Thoracic aorta (tissue), 2 donors: ENCODE measurements around the gene FAM53B. TPM values are rescaled to one million over a fixed set of nuclear protein-coding genes. Genes with fewer than 3 reads are reported as not detected.
"Not testable (repeated sequence)": the region's sequence is repeated elsewhere in the genome, so short reads cannot be mapped to it uniquely, and the experiment has no call there.

Experiments used
- ATAC-seq: fragments of 150-250 bp; one replicate; pipeline ENCODE4 v1.8.0; 2017; ENCODE audit warnings: low read depth; ENCODE audit not compliant: insufficient number of reproducible peaks, low FRiP score
- DNase-seq: peaks from one replicate; pipeline ENCODE4 v3.0.0-alpha.2; 2020; ENCODE audit warnings: low spot score
- H3K27ac ChIP-seq, 2 donors: fragments of 200-600 bp; sonication (generic); 1 replicate in 1 of 2; 2 replicates in 1 of 2; pipeline ENCODE4 v1.5.1; 2016; ENCODE audit warnings: mild to moderate bottlenecking in 2 of 2, moderate library complexity in 2 of 2
- H3K27me3 ChIP-seq: fragments of 200-600 bp; sonication (generic); replicated peaks from 2 replicates; pipeline ENCODE4 v1.6.0; 2016; ENCODE audit warnings: mild to moderate bottlenecking; ENCODE audit not compliant: insufficient read depth
- H3K36me3 ChIP-seq: fragments of 200-600 bp; sonication (generic); one replicate; pipeline ENCODE4 v1.5.1; 2016
- H3K4me1 ChIP-seq, 2 donors: fragments of 200-600 bp; sonication (generic); 1 replicate in 1 of 2; 2 replicates in 1 of 2; pipeline versions ENCODE4 v1.5.1 to v1.6.0; 2016; ENCODE audit warnings: low read depth in 2 of 2, mild to moderate bottlenecking in 1 of 2; ENCODE audit not compliant: control insufficient read depth in 1 of 2
- H3K4me3 ChIP-seq: fragments of 200-600 bp; sonication (generic); 2 replicates; pipeline ENCODE4 v1.5.1; 2016; ENCODE audit warnings: mild to moderate bottlenecking
- H3K9me3 ChIP-seq: fragments of 200-600 bp; sonication (generic); 2 replicates; pipeline ENCODE4 v1.5.1; 2016
- CTCF ChIP-seq: fragments of 200-600 bp; sonication (generic); IDR thresholded peaks from one replicate; pipeline ENCODE4 v1.5.1; 2019; ENCODE audit warnings: antibody characterized with exemption
- total RNA-seq, 2 donors: library from RNA; depleted of rRNA; stranded (reverse); fragments of >200 nt; gene quantifications; one replicate each; pipeline versions ENCODE4 v1.1.0 to v1.2.3, GENCODE V29; 2016

Gene FAM53B
- total RNA-seq, 2 donors from 2014 or later, result 26.6 to 49.5 TPM

GRCh38 chr10:124754227-124754626 is 10.0 kb upstream of the FAM53B start:
- ATAC-seq (no peak), DNase-seq (no peak)
- Histone ChIP-seq H3K4me1 (no peaks in the 10 kb centered on the region), H3K27ac (no peak overlapping the region), H3K27me3 (no peaks in the 10 kb centered on the region), H3K36me3 (peaks cover under 1% of the 10 kb centered on the region), H3K9me3 (no peaks in the 10 kb centered on the region), H3K4me3 (no peak overlapping the region)
- no peak for TF ChIP-seq CTCF

DNA sequence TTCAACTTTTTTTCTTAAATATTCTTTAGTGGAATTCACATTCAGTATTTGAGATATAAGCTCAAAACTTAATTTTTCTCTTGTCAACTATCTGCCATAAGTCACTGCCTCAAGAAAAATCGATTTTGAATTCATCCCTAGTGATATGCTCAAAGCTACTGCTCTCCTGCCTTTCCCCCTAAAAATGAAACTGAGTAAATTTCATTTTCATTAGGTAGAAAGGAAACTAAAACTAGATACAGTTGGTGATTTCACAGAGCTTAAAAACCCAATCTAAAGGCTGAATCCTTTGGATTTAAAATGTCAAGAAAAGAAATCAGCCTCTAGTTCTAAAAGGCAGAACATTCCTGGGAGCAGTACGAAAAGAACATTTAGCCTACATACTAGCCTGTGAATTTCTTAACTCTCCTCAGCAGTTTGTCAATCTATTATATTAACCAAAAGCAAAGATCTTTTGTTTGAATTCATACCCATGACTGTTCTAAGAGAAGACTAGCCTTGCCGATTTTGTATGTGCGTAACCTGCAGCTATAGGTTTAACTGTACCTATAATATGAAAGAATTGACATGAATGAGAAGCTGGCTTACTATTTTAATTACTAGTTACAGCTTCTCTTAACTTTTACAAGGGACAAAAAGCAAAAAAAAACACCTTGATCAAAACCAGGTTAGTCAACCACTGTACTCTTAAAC is 4.9 kb upstream of the FAM53B start:
- Histone ChIP-seq H3K27ac (no peak overlapping the region), H3K4me1 (peaks cover 4 to 8% of the 10 kb centered on the region in 2 donors), H3K27me3 (no peaks in the 10 kb centered on the region), H3K9me3 (no peaks in the 10 kb centered on the region), H3K36me3 (no peaks in the 10 kb centered on the region), H3K4me3 (no peak overlapping the region)
- ATAC-seq (no peak), DNase-seq (no peak)
- TF ChIP-seq CTCF, result no peak

DNA sequence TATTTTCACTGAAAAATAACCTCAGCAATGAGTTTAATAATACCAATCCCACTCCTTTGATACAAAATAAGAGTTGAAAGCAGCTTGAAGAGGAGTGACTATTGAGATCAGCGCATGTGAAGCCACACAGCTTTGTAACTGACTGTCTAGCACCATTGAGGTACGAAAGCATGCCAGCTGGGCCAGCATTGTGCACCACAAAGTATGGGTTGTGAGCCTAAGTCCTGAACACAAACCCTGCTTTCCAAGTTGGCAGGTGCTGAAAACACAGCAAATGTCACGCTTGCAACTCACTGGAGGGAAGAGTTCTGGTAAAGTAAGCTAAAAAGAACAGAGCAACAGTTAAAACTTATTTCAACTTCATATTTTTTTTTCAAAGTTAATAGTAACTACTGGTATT is 4.0 kb upstream of the FAM53B start:
- H3K27ac ChIP-seq, result no peak overlapping the region
- no peaks in the 10 kb centered on the region for H3K36me3 ChIP-seq
- no peaks in the 10 kb centered on the region for H3K27me3 ChIP-seq
- TF ChIP-seq CTCF, result no peak
- H3K9me3 ChIP-seq, result no peaks in the 10 kb centered on the region
- no peak for ATAC-seq
- peaks cover 4 to 11% of the 10 kb centered on the region in 2 donors for H3K4me1 ChIP-seq
- DNase-seq, result no peak
- H3K4me3 ChIP-seq, result no peak overlapping the region

DNA sequence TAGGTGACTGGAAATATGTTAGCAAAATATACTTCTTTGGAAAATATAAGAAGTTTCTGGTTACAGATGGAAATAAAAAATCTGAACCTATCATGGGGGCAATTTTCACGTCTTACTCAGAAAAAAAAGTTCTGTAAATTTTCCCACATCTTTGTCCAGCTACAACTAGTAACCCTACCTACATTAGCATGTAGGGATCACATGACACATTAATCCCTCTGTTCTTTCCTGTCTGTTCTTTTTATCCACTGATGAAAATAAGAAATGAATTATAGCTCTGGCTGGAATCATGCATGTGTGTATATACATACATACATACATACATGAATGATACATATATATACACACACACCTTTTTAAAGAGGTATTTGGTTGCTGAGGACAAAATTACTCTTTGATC is 3.6 kb upstream of the FAM53B start:
- peaks cover 4 to 15% of the 10 kb centered on the region in 2 donors for H3K4me1 ChIP-seq
- no peaks in the 10 kb centered on the region for H3K27me3 ChIP-seq
- DNase-seq (no peak), ATAC-seq (no peak)
- H3K36me3 ChIP-seq, result no peaks in the 10 kb centered on the region
- no peak for TF ChIP-seq CTCF
- no peak overlapping the region for H3K4me3 ChIP-seq
- no peaks in the 10 kb centered on the region for H3K9me3 ChIP-seq
- no peak overlapping the region for H3K27ac ChIP-seq

- Histone ChIP-seq H3K27ac (no peak overlapping the region), H3K9me3 (no peaks in the 10 kb centered on the region)
Measured at GRCh38 chr10:124746992-124747391, 2.8 kb upstream of the FAM53B start.

GRCh38 chr10:124746447-124746846 is 2.3 kb upstream of the FAM53B start:
- not testable (repeated sequence) for ATAC-seq, H3K27ac ChIP-seq, H3K27me3 ChIP-seq, H3K9me3 ChIP-seq, H3K36me3 ChIP-seq, DNase-seq, H3K4me3 ChIP-seq
- peaks cover 10 to 28% of the 10 kb centered on the region in 2 donors for H3K4me1 ChIP-seq

More at GRCh38 chr10:124746992-124747391, 2.8 kb upstream of the FAM53B start:
- DNase-seq (no peak), ATAC-seq (no peak)
- Histone ChIP-seq H3K36me3 (no peaks in the 10 kb centered on the region), H3K27me3 (no peaks in the 10 kb centered on the region), H3K4me3 (no peak overlapping the region), H3K4me1 (peaks cover 6 to 23% of the 10 kb centered on the region in 2 donors)
- TF ChIP-seq CTCF, result no peak
